ENCODE measurements around the gene SCGB1A1. TPM values are rescaled to one million over a fixed set of nuclear protein-coding genes. Genes with fewer than 3 reads are reported as not detected.

Gene SCGB1A1
- polyA plus RNA-seq, 1 donor from 2014 or later = not detected

DNA sequence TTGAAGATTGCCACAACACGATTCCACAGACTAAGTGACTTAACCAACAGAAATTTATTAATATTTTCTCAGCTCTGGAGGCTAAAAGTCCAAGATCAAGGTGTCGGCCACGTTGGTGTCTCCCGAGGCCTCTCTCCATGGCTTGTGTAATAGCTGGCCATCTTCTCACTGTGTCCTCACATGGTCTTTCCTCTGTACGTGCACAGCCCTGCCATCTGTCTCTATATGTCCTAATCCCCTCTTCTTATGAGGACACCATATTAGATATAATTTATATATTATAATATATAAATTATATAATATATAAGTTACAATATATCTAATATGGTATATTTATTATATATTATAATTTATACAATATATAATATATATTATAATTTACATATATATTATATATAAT is 25.1 kb upstream of the SCGB1A1 start:
- Histone ChIP-seq H3K27me3 (ENCODE audit: insufficient read depth, low read depth, low read length) (no peaks in the 10 kb centered on the region), H4K20me1 (ENCODE audit: insufficient read depth) (no peaks in the 10 kb centered on the region), H3K27ac (ENCODE audit: low read length) (no peak overlapping the region), H3K79me2 (replicated peaks; ENCODE audit: insufficient read depth, low read length) (no peaks in the 10 kb centered on the region), H3K4me2 (ENCODE audit: low read length) (no peak overlapping the region), H2AFZ (ENCODE audit: low read depth, low read length) (no peak overlapping the region), H3F3A (ENCODE audit: insufficient read depth, low read length, poor library complexity, severe bottlenecking) (peaks cover 4% of the 10 kb centered on the region), H3K9me3 (ENCODE audit: low read length) (no peaks in the 10 kb centered on the region), H3K4me3 (ENCODE audit: low read length) (no peak overlapping the region), H3K9ac (ENCODE audit: low read length) (no peak overlapping the region), H3K36me3 (ENCODE audit: insufficient read depth, low read length) (no peaks in the 10 kb centered on the region), H3K9me2 (ENCODE audit: insufficient read depth, low read length) (no peaks in the 10 kb centered on the region)
- TF ChIP-seq EP300 (conservative IDR thresholded peaks at IDR 0.05; ENCODE audit: poor library complexity, severe bottlenecking) = no peak
- no peak for TF ChIP-seq EZH2 (IDR thresholded peaks at IDR 0.05; ENCODE audit: borderline replicate concordance, insufficient read depth, low read length, poor library complexity, severe bottlenecking)
- no peak for TF ChIP-seq MXI1 (conservative IDR thresholded peaks at IDR 0.05; ENCODE audit: poor library complexity, severe bottlenecking)
- TF ChIP-seq SMC3 (conservative IDR thresholded peaks at IDR 0.05; ENCODE audit: poor library complexity) = no peak
- TF ChIP-seq, protein P1, sequence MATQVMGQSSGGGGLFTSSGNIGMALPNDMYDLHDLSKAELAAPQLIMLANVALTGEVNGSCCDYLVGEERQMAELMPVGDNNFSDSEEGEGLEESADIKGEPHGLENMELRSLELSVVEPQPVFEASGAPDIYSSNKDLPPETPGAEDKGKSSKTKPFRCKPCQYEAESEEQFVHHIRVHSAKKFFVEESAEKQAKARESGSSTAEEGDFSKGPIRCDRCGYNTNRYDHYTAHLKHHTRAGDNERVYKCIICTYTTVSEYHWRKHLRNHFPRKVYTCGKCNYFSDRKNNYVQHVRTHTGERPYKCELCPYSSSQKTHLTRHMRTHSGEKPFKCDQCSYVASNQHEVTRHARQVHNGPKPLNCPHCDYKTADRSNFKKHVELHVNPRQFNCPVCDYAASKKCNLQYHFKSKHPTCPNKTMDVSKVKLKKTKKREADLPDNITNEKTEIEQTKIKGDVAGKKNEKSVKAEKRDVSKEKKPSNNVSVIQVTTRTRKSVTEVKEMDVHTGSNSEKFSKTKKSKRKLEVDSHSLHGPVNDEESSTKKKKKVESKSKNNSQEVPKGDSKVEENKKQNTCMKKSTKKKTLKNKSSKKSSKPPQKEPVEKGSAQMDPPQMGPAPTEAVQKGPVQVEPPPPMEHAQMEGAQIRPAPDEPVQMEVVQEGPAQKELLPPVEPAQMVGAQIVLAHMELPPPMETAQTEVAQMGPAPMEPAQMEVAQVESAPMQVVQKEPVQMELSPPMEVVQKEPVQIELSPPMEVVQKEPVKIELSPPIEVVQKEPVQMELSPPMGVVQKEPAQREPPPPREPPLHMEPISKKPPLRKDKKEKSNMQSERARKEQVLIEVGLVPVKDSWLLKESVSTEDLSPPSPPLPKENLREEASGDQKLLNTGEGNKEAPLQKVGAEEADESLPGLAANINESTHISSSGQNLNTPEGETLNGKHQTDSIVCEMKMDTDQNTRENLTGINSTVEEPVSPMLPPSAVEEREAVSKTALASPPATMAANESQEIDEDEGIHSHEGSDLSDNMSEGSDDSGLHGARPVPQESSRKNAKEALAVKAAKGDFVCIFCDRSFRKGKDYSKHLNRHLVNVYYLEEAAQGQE (IDR thresholded peaks at IDR 0.05; ENCODE audit: borderline replicate concordance) = no peak
- TF ChIP-seq POLR2AphosphoS5 (IDR thresholded peaks at IDR 0.05) = no peak
- TF ChIP-seq TAF1 (IDR thresholded peaks at IDR 0.05; ENCODE audit: low read depth) = no peak
- no peak for TF ChIP-seq RAD21 (conservative IDR thresholded peaks at IDR 0.05)
- TF ChIP-seq, protein P2, sequence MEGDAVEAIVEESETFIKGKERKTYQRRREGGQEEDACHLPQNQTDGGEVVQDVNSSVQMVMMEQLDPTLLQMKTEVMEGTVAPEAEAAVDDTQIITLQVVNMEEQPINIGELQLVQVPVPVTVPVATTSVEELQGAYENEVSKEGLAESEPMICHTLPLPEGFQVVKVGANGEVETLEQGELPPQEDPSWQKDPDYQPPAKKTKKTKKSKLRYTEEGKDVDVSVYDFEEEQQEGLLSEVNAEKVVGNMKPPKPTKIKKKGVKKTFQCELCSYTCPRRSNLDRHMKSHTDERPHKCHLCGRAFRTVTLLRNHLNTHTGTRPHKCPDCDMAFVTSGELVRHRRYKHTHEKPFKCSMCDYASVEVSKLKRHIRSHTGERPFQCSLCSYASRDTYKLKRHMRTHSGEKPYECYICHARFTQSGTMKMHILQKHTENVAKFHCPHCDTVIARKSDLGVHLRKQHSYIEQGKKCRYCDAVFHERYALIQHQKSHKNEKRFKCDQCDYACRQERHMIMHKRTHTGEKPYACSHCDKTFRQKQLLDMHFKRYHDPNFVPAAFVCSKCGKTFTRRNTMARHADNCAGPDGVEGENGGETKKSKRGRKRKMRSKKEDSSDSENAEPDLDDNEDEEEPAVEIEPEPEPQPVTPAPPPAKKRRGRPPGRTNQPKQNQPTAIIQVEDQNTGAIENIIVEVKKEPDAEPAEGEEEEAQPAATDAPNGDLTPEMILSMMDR (IDR thresholded peaks at IDR 0.05; ENCODE audit: poor library complexity, severe bottlenecking) = no peak

DNA sequence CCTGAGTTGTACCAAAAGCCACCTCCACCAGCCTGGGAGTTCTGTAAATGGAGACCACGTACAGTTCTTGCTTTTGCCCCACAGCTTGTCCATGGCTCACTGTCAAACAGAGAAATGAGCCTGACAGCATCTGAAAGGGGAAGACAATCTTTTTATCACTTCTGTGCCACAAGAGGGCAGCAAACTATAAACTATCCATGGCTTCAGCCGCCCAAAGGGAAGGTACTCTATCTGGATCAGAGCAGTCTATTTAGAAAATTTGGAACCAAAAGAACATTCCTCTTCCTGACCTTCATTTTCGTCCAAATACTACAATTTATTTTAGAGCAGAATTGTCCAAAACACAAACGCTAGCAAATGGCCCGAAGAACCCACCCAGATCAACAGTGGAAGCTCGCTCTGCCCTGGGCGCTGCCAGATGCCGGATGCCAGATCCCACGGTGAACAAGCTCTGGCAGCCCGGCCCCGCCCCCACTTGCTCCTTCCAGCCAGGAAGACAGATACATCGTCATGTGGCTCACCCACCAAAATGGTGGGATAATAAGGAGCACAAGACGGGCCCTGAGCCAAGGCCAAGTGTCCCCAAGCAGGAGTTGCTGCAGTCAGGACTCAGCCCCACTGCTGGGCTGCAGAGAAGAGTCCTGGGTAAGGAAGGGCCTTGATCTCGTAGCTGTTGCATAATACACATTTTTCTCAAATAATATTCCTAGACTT is 23.9 kb upstream of the SCGB1A1 start:
- Histone ChIP-seq H3K36me3 (ENCODE audit: insufficient read depth, low read length) (no peaks in the 10 kb centered on the region), H3F3A (ENCODE audit: insufficient read depth, low read length, poor library complexity, severe bottlenecking) (peaks cover 4% of the 10 kb centered on the region), H3K4me2 (ENCODE audit: low read length) (no peak overlapping the region), H3K9me3 (ENCODE audit: low read length) (no peaks in the 10 kb centered on the region), H3K4me3 (ENCODE audit: low read length) (peak overlapping the region; percentile 26), H3K27me3 (ENCODE audit: insufficient read depth, low read depth, low read length) (no peaks in the 10 kb centered on the region), H3K79me2 (replicated peaks; ENCODE audit: insufficient read depth, low read length) (no peaks in the 10 kb centered on the region), H3K9me2 (ENCODE audit: insufficient read depth, low read length) (no peaks in the 10 kb centered on the region), H2AFZ (ENCODE audit: low read depth, low read length) (no peak overlapping the region), H4K20me1 (ENCODE audit: insufficient read depth) (no peaks in the 10 kb centered on the region), H3K9ac (ENCODE audit: low read length) (peak overlapping the region; percentile 38), H3K27ac (ENCODE audit: low read length) (peak overlapping the region; percentile 27)
- TF ChIP-seq TAF1 (IDR thresholded peaks at IDR 0.05; ENCODE audit: low read depth) (no peak), RAD21 (conservative IDR thresholded peaks at IDR 0.05) (peak; percentile 95), MXI1 (conservative IDR thresholded peaks at IDR 0.05; ENCODE audit: poor library complexity, severe bottlenecking) (peak; percentile 25), POLR2AphosphoS5 (IDR thresholded peaks at IDR 0.05) (no peak), EZH2 (IDR thresholded peaks at IDR 0.05; ENCODE audit: borderline replicate concordance, insufficient read depth, low read length, poor library complexity, severe bottlenecking) (no peak), SMC3 (conservative IDR thresholded peaks at IDR 0.05; ENCODE audit: poor library complexity) (peak; percentile 91), EP300 (conservative IDR thresholded peaks at IDR 0.05; ENCODE audit: poor library complexity, severe bottlenecking) (peak; percentile 47)
- TF ChIP-seq, protein P1 (IDR thresholded peaks at IDR 0.05; ENCODE audit: borderline replicate concordance) = no peak
- TF ChIP-seq, protein P2 (IDR thresholded peaks at IDR 0.05; ENCODE audit: poor library complexity, severe bottlenecking) = peak; percentile 94

Measured in neural cell (in vitro differentiated cells).